ENCODE results near the gene CEBPZOS.
"Not testable (repeated sequence)": the region's sequence is repeated elsewhere in the genome, so short reads cannot be mapped to it uniquely, and the experiment has no call there.

CEBPZOS gene

DNA sequence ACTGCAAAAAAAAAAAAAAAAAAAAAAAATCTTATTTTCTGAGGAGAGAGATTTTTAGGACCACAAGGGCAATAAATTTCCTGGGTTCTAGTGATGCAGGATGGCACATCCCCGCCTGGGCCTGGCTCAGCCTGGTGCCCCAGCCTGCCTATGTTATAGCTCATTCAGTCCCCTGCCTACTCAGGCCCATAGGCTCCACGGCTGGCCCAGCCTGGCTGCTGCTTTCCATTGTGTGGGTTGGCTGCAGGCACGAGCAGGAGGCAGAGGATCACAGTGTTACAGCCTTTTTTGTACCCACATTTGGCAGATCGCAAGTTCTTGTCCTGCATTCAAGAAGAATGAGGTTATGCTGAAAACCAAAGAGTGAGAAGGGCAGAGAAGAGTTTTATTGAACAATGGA is 5.0 kb upstream of the CEBPZOS start:
- TF ChIP-seq, protein P1, sequence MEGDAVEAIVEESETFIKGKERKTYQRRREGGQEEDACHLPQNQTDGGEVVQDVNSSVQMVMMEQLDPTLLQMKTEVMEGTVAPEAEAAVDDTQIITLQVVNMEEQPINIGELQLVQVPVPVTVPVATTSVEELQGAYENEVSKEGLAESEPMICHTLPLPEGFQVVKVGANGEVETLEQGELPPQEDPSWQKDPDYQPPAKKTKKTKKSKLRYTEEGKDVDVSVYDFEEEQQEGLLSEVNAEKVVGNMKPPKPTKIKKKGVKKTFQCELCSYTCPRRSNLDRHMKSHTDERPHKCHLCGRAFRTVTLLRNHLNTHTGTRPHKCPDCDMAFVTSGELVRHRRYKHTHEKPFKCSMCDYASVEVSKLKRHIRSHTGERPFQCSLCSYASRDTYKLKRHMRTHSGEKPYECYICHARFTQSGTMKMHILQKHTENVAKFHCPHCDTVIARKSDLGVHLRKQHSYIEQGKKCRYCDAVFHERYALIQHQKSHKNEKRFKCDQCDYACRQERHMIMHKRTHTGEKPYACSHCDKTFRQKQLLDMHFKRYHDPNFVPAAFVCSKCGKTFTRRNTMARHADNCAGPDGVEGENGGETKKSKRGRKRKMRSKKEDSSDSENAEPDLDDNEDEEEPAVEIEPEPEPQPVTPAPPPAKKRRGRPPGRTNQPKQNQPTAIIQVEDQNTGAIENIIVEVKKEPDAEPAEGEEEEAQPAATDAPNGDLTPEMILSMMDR (IDR thresholded peaks at IDR 0.05) = no peak
- TF ChIP-seq ZFX (IDR thresholded peaks at IDR 0.05; ENCODE audit: borderline replicate concordance) = no peak
- H3K27ac ChIP-seq = no peak overlapping the region

GRCh38 chr2:37191747-37192146 is 4.5 kb upstream of the CEBPZOS start:
- no peak for TF ChIP-seq ZFX (IDR thresholded peaks at IDR 0.05; ENCODE audit: borderline replicate concordance)
- TF ChIP-seq, protein P1 (IDR thresholded peaks at IDR 0.05) = no peak
- no peak overlapping the region for H3K27ac ChIP-seq

DNA sequence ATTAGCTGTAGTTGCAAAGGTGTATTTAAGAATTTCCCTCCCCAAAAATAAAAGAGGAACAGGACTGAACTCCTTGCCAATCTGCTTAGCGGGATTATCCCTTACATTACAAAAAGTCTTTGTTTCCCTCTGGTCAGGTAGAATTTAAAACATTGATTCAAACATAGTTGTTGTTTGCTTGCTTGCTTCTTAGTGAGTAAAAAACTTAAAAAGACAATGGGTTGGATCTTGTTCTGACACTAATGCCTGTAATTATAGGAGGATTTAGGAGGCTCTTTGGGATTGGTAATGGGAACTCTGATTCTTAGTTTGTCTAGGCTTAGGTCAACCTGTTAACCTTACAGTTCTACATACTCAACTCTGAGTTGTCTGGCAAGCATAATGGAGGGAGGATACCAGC is 3.7 kb upstream of the CEBPZOS start:
- no peak overlapping the region for H3K27ac ChIP-seq
- no peak for TF ChIP-seq ZFX (IDR thresholded peaks at IDR 0.05; ENCODE audit: borderline replicate concordance)
- TF ChIP-seq, protein P1 (IDR thresholded peaks at IDR 0.05) = no peak

DNA sequence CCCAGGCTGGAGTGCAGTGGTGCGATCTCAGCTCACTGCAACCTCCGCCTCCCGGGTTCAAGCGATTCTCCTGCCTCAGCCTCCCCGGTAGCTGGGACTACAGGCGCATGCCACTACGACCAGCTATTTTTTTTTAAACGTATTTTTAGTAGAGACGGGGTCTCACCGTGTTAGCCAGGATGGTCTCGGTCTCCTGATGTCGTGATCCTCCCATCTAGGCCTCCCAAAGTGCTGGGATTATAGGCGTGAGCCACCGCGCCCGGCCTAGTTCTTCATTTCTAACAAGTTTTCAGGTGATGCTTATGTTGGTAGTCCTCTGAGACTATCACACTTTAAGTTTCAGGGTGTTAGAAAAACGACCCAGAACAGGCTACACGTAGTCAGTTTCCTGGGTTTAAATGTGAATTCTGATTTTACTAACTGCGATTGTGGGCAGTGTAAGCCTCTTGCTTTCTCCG is 405 bp upstream of the CEBPZOS start:
- peak overlapping the region; percentile 65 for H3K27ac ChIP-seq

DNA sequence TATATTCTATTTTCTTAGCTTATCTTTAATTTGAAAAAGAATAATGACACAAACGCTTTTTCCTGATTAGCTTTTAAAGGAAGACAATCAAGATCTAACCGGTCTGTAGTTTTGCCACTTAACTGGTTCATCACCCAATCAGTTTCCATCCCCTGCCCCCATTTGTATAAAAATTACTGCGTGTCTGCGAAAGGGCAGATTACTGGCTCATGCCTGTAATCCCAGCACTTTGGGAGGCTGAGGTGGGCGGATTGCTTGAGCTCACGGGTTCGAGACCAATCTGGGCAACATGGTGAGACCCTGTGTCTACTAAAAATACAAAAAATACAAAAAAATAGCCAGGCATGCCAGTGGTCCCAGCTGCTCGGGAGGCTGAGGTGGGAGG is 2.4 kb downstream of the CEBPZOS start:
- no peak for TF ChIP-seq ZFX (IDR thresholded peaks at IDR 0.05; ENCODE audit: borderline replicate concordance)
- TF ChIP-seq, protein P1 (IDR thresholded peaks at IDR 0.05) = no peak
- no peak overlapping the region for H3K27ac ChIP-seq

DNA sequence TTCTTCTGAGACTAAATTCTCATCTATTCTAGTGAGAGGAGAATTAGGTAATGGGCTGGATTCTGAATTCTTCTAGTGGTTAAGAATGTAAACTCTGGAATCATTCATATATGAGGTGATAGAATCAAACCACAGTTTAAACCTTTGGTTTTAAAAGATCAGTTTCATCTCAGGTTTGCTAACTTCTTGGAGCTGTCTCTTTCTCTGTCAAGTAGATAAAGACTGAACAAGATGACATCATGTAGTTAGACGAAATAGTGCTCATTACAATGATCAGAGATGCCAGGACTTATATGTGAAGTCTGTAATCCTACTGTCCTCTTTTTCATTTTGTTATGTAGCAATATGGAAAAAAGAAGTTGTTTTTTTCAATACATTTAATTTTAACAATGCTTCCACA is 4.9 kb downstream of the CEBPZOS start:
- no peak for TF ChIP-seq ZFX (IDR thresholded peaks at IDR 0.05; ENCODE audit: borderline replicate concordance)
- TF ChIP-seq, protein P1 (IDR thresholded peaks at IDR 0.05) = no peak
- no peak overlapping the region for H3K27ac ChIP-seq

GRCh38 chr2:37201766-37202165 is 5.5 kb downstream of the CEBPZOS start:
- TF ChIP-seq, protein P1 (IDR thresholded peaks at IDR 0.05) = no peak
- TF ChIP-seq ZFX (IDR thresholded peaks at IDR 0.05; ENCODE audit: borderline replicate concordance) = no peak
- no peak overlapping the region for H3K27ac ChIP-seq

GRCh38 chr2:37203708-37204107 is 7.4 kb downstream of the CEBPZOS start:
- TF ChIP-seq ZFX (IDR thresholded peaks at IDR 0.05; ENCODE audit: borderline replicate concordance) = no peak
- TF ChIP-seq, protein P1 (IDR thresholded peaks at IDR 0.05) = no peak
- H3K27ac ChIP-seq = no peak overlapping the region

GRCh38 chr2:37205071-37205661 is 8.9 kb downstream of the CEBPZOS start:
- H3K27ac ChIP-seq = not testable (repeated sequence)

All from 22Rv1 (cell line).